T-helper 1 cell treated with Interleukin-12 subunit alpha and Interleukin-12 subunit beta and Interleukin-4 antibody, amounts not matched to agents 30 ng/mL and 1 ng/mL, for 36 hours (primary cell): Measurements from ENCODE around the gene HSPG2. TPM values are rescaled to one million over a fixed set of nuclear protein-coding genes. Genes with fewer than 3 reads are reported as not detected.

Experiments
- intact Hi-C: fragments of 100-400 bp; cut with micrococcal nuclease; formaldehyde crosslinking; loops from one replicate; pipeline ENCODE4 v1.15.1; 2024
- total RNA-seq: library from RNA; stranded (reverse); gene quantifications from 2 replicates; pipeline ENCODE4 v1.2.3, GENCODE V29; 2022

The HSPG2 gene
- total RNA-seq, 1 donor from 2014 or later, result 3.9 TPM

GRCh38 chr1:21882721-21883415 lies 54.2 kb downstream of the HSPG2 start:
- intact Hi-C loops, result no loop called here

- intact Hi-C loops, result no loop called here
Observed at GRCh38 chr1:21881250-21881649, 55.9 kb downstream of the HSPG2 start.

- intact Hi-C loops, result no loop called here
Observed at GRCh38 chr1:21880619-21880970, 56.5 kb downstream of the HSPG2 start.

GRCh38 chr1:21879928-21880618 lies 57.0 kb downstream of the HSPG2 start:
- intact Hi-C loops, result no loop called here

- intact Hi-C loops, result no loop called here
Observed at GRCh38 chr1:21878840-21879478, 58.2 kb downstream of the HSPG2 start.

- intact Hi-C loops, result no loop called here
Observed at GRCh38 chr1:21878009-21878773, 58.9 kb downstream of the HSPG2 start.

GRCh38 chr1:21876267-21876666 lies 60.8 kb downstream of the HSPG2 start:
- intact Hi-C loops, result no loop called here

GRCh38 chr1:21875621-21876063 lies 61.5 kb downstream of the HSPG2 start:
- intact Hi-C loops, result no loop called here

GRCh38 chr1:21874778-21875547 lies 62.1 kb downstream of the HSPG2 start:
- intact Hi-C loops, result no loop called here

- intact Hi-C loops, result no loop called here
Observed at GRCh38 chr1:21874328-21874727, 62.8 kb downstream of the HSPG2 start.

GRCh38 chr1:21873761-21874160 lies 63.3 kb downstream of the HSPG2 start:
- intact Hi-C loops, result no loop called here

GRCh38 chr1:21873174-21873573 lies 63.9 kb downstream of the HSPG2 start:
- intact Hi-C loops, result no loop called here

- intact Hi-C loops, result no loop called here
Observed at GRCh38 chr1:21872445-21873079, 64.5 kb downstream of the HSPG2 start.

GRCh38 chr1:21871943-21872342 lies 65.2 kb downstream of the HSPG2 start:
- intact Hi-C loops, result no loop called here

- intact Hi-C loops, result no loop called here
Observed at GRCh38 chr1:21870611-21871010, 66.5 kb downstream of the HSPG2 start.

GRCh38 chr1:21869620-21870121 lies 67.4 kb downstream of the HSPG2 start:
- intact Hi-C loops, result no loop called here

GRCh38 chr1:21868941-21869454 lies 68.1 kb downstream of the HSPG2 start:
- intact Hi-C loops, result no loop called here

- intact Hi-C loops, result no loop called here
Observed at GRCh38 chr1:21868482-21868881, 68.6 kb downstream of the HSPG2 start.

GRCh38 chr1:21867451-21867996 lies 69.6 kb downstream of the HSPG2 start:
- intact Hi-C loops, result no loop called here

GRCh38 chr1:21866707-21867043 lies 70.4 kb downstream of the HSPG2 start:
- intact Hi-C loops, result no loop called here
